AG20443 (cell line): ENCODE results near the gene NCAM2.
"Not testable (repeated sequence)": the region's sequence is repeated elsewhere in the genome, so short reads cannot be mapped to it uniquely, and the experiment has no call there.

Source experiments
- DNase-seq: peaks from one replicate; pipeline ENCODE4 v3.0.0; 2012; ENCODE audit warnings: low spot score, mixed read lengths

Gene NCAM2

DNA sequence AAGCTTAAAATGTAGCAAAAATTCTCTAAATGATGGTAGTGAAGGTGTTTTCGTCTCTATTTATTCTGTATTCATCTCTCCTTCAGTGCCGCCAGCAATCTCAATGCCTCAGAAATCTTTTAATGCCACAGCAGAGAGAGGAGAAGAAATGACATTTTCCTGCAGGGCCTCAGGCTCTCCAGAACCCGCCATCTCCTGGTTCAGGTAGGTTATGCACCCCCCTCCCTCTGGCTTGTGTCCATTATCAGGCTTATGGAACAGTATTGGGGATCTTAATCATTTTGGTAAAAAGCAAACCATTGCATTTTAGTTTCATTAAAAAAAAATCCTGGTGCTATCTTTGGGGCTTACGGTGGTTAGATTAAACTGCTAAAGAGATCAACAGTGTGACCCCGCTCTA is 326.1 kb downstream of the NCAM2 start:
- DNase-seq: no peak

DNA sequence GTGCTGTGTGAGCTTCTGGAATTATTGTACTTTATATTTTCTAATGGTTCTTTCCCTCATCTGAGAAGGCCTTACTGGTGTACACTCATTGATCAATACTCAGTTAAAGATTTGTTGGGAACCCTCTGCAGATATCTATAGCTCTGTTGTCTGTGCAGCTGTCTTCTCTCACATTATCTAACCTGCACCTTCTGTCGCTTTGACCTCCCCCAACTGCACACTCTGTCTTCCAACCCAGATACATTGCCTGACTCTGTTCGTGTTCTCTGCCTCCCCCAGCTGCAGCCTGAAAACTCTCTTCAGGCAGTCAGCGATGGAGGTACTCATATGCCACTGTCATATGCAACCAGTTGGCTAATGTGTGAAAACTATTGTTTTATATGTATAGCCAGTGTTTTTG is 334.3 kb downstream of the NCAM2 start:
- DNase-seq: no peak

DNA sequence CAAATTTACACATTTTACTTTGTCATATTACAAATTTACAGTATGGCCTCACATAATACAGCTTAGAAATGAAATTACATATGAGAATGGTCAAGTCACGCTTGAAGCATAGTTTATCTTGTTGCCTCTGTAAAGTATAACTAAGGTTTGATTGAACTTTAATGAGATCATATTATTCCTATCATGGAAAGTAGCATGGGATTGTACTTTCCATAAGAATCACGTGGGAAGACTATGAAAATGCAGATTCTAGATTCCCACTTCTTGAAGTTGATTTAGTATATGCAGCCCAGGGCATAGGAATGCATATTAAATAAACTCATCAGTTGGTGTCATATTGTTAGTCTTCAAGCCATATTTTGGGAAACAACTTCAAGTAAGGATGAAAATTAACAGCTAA is 342.8 kb downstream of the NCAM2 start:
- no peak for DNase-seq

DNA sequence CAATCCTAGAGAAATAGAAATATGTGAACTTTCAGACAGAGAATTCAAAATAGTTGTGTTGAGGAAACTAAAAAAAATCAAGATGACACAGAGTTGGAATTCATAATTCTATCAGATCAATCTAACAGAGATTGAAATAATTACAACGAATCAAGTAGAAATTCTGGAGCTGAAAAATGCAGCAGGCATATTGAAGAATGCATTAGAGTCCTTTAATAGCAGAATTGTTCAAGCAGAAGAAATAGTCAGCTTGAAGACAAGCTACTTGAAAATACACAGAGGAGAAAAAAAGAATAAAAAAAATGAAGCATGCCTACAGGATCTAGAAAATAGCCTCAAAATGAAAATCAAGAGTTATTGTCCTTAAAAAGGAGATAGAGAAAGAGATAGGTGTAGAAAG is 347.1 kb downstream of the NCAM2 start:
- DNase-seq: no peak

DNA sequence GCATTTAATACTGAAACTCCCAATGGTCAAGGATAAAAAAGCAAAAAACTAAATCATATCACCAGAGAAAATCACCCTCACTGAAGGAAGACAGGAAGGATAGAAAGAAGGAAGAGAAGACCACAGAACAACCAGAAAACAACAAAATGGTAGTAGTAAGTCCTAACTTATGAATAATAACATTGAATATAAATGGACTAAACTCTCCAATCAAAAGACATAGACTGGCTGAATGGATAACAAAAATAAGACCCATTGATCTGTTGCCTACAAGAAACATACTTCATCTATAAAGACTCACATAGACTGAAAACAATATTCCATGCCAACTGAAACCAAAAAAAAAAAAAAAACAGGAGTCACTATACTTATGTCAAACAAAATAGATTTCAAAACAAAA is 347.7 kb downstream of the NCAM2 start:
- DNase-seq: no peak

DNA sequence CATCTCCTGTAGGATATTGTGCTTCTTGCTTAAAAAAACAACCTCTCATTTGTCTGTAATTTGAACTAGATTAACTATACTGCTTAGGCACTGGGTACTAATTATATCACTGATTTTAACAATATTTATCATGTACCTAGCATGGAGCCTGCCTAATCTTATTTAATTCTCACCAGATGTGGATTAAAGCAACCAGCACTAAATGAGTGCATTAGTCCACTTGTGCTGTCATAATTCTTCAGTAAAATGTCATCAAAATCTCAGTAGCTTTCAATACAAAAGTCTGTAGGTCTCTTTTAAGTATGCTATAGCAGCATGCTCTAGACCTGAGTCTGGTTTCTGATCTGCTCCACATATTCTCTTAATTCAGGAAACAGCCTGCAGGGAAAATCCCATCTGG is 368.1 kb downstream of the NCAM2 start:
- no peak for DNase-seq

DNA sequence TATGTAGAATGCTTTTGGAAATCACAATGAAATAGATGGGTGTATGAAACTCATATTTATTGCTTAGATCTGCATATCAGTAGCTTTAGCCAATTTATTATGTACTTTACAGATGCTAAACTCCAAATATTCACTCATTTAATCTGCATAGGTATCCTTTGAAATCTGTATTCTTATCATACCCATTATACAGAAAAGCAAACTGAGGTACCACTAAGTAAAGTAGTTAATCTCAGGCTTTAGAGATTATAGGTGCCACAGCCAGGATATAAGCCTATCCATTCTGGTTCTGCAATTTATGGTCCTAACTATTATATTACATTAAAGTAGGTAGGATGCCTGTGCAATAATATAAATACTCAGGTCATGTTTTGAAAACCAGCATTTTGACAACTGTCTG is 369.4 kb downstream of the NCAM2 start:
- DNase-seq: no peak

DNA sequence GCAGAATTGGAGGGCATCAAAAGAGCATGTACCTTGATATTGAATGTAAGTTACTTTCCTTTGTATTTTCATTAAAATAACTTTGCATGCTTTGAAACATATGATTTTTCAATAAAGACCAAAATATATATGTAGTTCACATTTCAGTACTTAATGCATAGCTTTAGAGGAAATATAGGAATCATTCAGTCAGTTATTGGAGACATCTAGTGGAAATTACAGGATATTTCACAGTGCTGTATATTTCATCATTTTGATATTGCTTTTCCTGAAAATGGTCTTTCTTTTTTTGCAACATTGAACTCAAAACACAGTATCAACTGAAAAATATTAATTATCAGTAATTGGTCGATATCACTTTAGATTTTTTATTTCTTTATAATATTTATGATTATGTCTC is 375.8 kb downstream of the NCAM2 start:
- DNase-seq: no peak

DNA sequence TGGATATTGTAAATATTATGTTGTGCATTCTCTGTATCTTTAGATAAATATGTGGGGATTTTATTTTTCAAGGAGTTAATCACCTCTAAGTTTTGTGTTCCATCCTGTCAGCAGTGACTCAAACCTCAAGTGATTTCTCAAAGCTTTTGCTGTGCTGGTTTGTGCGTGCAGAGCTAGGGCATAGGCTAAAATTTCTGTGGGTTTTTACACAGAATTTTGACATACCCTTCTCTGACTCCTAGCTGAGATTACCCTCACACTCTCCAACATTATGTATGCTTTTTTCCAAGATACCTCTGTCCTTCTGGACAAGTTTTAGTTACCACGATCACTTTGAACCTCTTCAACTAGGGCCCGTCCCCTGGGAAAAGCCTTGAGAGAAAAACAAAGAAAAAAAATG is 384.9 kb downstream of the NCAM2 start:
- no peak for DNase-seq

DNA sequence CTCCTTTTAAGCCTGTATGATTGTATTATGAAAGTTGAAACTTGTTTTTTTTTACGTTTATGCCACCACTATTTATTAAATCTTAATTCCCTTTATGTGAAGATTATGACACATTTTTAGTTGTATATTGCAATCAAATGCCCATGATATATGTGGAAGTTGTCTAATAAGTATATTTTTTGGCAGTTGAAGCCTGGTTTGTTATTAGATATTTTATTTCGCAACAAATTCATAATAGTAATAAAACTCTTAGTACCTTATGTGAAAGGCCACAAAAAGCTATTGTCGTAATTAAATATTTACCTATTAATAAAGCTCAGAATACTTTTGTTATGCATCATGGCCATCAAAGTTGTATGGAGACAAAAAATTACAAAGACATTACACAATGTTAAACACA is 386.8 kb downstream of the NCAM2 start:
- no peak for DNase-seq

DNA sequence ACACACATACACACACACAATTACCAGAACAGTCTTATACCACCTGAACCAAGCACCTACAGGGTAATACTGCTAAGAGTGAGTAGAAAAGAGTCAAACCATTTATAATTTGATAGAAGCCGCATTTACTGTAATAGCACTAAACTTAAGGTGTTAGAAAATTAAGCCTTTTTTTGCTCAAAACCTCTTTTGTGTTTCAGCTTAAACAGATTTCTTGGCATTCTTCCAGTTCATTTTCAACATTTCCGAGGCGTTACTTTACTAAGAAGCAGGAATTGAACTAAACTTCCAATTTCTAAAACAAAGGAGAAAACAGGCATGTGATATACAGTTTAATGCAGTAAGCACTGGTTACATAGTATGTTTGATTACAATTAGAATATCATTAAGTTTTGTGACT is 387.2 kb downstream of the NCAM2 start:
- DNase-seq: no peak

DNA sequence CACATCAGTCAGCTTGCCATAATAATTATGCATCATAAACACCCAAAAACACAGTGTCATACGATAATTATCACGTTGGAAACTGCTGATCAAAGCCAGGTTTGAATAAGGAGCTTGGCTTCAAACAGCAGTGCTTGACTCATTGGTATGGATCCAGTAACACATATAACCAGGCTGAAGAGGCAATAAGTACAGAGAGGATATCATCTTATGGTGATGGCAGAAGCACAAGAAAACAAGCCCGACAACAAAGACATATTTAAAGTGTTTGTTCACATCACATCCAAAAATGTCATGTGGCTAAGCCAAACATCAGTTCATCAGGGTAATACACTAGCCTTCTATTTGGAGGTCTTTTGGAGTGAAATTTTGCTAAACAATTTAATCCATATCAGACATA is 389.7 kb downstream of the NCAM2 start:
- no peak for DNase-seq

DNA sequence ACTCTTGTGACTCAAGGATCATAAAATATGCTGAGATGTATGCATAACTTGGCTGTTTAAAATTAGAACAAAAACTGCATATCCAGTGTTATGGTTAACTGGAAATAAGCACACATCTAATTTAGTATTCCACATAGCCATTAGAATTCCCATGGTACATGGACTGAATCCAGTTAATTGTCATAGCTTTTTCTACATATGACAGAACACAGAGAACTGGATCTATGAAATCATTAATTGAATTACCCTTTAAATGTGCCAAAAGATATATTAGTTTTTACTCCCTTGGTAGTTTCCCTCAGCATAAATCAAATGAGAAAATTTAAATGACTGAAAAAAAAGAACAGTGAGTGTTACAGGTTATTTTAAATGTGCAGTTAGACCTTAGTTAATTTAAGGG is 395.9 kb downstream of the NCAM2 start:
- no peak for DNase-seq

DNA sequence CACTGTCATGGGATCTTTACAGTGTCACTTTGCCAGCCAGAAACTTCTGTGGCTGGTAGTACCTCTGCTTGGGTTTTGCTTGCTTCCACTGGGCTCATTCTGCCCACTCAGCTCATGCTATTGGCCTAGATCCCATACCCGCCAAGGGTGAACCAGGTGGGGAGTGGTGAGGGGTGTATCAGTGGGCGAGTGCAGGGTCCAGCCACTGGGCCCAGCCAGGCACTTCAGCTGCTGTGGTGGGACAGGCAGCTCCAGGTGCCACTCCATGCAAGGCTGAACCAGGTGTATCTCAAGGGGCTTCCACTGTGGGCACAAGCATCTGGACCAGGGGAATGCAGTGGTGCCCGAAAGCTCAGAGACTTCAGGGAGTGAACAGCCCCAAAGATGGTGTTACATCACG is 398.2 kb downstream of the NCAM2 start:
- no peak for DNase-seq

DNA sequence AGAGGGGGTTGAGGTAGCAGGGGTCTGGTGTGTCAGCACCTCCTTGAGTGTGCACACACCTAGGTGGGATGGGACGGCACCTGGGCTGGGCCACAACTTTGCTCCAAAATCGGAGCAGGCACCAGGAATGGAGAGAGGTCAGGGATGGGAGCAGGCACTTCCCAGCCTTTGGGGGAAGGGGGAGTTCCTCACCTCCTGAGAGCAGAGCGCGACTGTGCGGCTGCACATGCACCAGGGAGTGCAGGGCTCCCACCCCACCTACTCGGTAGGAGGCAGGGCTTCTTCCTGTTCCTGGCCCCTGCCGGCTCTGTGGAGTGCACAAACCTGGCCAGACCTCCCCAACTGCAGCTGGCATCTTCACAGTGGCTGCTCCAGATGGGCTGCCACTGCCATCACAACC is 399.3 kb downstream of the NCAM2 start:
- peak; percentile 5 for DNase-seq

DNA sequence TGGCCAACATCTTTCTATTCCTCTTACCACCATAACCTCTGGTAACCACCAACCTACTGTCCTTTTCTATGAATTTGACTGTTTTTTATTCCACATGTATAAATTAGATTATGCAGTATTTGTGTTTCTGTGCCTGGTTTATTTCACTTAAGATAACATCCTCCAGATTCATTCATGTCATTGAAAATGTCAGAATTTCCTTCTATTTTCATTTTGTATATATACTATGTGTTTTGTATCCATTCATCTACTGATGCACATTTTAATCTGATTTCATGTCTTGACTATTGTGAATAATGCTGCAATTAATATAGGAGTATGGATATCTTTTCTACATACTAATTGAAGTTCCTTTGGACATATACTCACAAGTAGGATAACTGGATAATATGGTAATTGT is 403.2 kb downstream of the NCAM2 start:
- no peak for DNase-seq

DNA sequence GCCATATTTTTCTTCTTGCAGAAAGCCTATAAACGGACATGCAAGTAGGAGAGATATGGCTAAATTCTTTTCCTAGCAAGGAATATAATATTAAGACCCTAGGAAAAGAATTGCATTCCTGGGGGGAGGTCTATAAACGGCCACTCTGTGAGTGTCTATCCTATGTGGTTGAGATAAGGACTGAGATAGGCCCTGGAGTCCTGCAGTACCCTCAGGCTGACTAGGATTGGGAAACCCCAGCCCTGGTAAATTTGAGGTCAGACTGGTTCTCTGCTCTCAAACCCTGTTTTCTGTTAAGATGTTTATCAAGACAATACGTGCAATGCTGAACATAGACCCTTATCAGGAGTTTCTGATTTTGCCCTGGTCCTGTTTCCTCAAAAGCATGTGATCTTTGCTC is 404.0 kb downstream of the NCAM2 start:
- not testable (repeated sequence) for DNase-seq

DNA sequence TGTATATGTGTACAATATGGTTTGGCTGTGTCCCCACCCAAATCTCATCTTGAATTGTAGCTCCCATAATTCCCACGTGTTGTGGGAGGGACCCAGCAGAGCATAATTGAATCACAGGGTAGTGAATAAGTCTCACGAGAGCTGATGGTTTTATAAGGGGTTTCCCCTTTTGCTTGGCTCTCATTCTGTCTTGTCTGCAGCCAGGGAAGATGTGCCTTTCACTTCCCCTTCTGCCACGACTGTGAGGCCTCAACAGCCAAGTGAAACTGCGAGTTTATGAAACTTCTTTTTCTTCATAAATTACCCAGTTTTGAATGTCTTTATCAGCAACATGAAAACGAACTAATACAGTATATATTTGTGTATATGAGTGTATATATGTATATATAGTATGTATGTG is 406.1 kb downstream of the NCAM2 start:
- not testable (repeated sequence) for DNase-seq

DNA sequence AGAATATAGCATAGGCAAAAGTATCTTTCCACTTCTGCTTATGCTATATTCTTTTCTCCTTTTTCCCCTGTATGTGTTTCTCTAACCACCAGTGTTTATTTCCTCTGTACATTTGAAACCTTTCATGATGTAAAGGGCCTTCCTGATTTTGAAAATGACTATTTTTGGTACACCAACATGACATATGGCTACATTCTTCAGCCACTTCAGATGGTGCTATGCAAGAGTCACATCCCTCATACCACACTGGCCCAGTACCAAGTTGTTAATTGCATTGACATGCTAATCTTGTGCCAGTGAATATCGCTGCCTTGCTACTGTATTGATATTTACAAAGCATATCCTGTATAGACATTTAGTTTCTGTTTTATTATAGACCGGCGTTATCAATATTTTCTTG is 408.7 kb downstream of the NCAM2 start:
- DNase-seq: no peak

DNA sequence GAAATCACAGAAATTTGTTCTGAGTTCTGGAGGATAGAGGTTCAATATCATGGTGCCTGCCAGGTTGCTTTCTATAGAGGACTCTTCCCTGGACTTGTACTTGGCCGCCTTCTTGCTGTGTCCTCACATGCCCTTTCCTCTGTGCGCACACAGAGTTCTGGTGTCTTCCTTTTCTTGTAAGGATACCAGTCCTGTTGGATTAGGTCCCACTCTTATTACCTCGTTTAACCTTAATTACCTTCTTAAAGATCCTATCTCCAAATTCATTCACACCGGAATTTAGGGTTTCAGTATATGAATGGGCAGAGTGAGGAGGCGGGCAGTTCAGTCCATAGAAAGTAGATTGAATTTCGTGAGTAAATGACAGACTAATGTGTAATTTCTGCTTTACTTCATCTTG is 413.9 kb downstream of the NCAM2 start:
- DNase-seq: no peak

DNA sequence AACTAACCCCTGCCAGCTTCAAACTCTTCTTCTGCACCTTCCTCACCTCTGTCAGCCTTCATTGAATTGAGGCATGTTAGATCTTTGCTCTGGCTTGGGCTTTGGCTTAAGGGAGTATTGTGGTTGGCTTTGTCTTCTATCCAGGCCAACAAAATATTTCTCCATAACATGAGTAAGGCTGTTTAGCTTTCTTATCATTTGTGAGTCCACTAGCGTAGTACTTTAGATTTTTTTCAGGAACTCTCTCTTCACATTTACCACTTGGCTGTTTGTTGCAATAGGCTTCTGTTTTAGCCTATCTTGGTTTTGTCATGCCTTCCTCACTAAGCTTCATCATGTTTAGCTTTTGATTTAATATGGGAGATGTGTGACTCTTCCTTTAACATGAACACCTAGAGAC is 417.5 kb downstream of the NCAM2 start:
- DNase-seq: no peak

DNA sequence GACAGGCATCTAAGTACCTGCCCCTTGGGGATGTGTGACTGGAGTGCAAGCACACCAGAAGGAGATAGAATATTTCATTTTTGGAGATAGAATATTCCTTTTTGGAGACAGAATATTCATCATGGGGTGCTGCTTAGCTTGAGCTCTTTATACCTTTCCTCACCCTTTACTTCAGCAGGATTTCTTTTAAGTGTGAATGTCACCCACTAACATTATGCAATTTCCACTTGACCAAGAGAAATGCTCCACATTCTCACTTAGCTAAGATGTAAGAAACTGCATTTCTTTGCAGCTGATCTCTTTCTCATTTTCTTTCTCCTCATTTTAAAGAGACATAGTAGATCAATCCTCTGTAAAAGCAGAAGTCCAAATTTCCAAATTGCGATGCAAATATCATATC is 436.7 kb downstream of the NCAM2 start:
- no peak for DNase-seq

DNA sequence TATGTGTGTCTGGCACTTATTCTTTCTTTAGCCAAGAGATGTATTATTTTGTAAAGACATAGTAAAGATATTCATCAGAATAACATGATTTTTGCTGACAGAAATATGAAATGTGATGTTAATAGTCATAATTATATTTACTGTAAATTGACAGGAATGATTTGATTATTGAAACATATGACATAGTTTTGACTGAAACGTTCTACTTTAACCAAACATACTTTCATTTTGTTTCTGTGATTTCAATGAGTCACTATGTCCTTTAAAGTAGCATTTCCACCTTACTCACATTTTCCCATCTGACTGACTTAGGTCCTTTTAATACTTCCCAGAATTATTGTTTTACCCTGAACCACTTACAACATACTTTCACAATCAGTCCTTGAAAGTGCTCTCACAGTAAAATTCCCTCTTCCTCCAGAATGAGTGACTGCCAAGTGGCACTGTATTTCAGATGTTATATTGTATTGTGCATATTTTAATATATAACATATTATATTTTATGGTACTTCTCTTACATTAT is 437.9 kb downstream of the NCAM2 start:
- no peak for DNase-seq

DNA sequence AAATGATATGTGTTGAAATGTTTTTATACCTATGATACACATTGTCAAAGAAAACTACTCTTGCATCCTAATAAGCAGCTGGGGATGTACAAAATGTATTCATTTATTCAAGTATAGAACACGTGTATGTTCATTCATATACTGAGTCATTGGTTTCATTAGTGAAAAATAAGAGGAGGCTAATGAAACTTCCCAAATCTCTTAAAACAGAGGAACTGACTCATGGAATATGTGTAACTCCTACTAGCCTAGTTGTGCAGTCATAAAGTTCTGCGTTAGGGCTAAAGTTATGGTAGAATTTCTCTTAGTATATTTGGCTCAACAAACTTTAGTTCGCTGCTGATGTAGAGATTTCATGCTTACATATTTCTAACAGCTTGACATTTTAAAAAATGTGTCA is 441.6 kb downstream of the NCAM2 start:
- no peak for DNase-seq

DNA sequence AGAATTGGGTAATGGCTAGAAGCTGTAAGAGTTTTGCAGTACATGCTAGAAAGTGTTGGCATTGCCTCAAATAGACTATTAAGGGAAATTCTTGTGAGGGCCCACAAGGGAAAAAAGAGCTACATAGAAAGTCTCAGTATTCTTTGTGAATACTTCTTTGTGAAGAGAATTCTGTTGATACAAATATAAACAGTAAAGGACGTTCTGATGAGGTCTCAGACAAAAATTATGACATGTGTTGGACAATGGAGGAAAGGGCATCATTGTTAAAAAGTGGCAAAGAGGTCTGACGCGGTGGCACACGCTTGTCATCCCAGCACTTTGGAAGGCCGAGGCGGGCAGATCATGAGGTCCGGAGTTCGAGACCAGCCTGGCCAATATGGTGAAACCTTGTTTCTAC is 458.9 kb downstream of the NCAM2 start:
- DNase-seq: no peak
